K562 (cell line): ENCODE results near the gene ZBTB49. TPM values are rescaled to one million over a fixed set of nuclear protein-coding genes. Genes with fewer than 3 reads are reported as not detected.

Source experiments
- ATAC-seq: fragments of 200-7000 bp; cut with Tn5 transposase; 3 replicates; pipeline ENCODE4 v1.9.1; 2020; ENCODE audit warnings: moderate library complexity
- BruUV-seq: library from RNA; stranded (reverse); fragments of 400-500 nt; replicated peaks from 2 replicates; lab custom pipeline; 2021; lab: Mats Ljungman, UMichigan
- CTCF ChIA-PET: fragments of 300-600 bp; formaldehyde crosslinking; extraction: SDS; loops from one replicate; lab custom pipeline; 2021; ENCODE audit warnings: low intra/inter-chr PET ratio; lab: Yijun Ruan, JAX
- POLR2A ChIA-PET: fragments of 300-600, 350-650 bp; sonication (Branson Sonifier 250); formaldehyde crosslinking; extraction: SDS; loops from one replicate; lab custom pipeline; 2021; ENCODE audit warnings: antibody characterized with exemption, inconsistent platforms; lab: Yijun Ruan, JAX
- DNase-seq, 4 experiments: peaks; one replicate each; pipeline versions ENCODE4 v3.0.0 to v3.0.0-alpha.2; 2011 to 2018; ENCODE audit warnings: low spot score in 3 of 4, mixed read lengths in 3 of 4; ENCODE audit errors: extremely low read depth in 1 of 4
- FAIRE-seq: peaks from 2 replicates; lab custom pipeline; 2011; peaks lifted over from hg19 to GRCh38; lab: Jason Lieb, UNC
- H2AFZ ChIP-seq: 2 replicates; pipeline ENCODE4 v1.6.0; 2011; ENCODE audit warnings: low read depth, low read length, control low read depth, inconsistent platforms
- H3K27ac ChIP-seq: fragments of 200-600 bp; 3 replicates; pipeline ENCODE4 v1.8.0; 2011; ENCODE audit warnings: low read depth, mild to moderate bottlenecking, control low read depth, inconsistent platforms, low read length, moderate library complexity, mixed read lengths; ENCODE audit errors: extremely low read depth
- H3K27me3 ChIP-seq, 2 experiments: fragments of 300-600 bp in 1 of 2; 2 replicates in 1 of 2; 3 replicates in 1 of 2; pipeline versions ENCODE4 v1.6.0 to v1.8.0; 2011; ENCODE audit warnings: inconsistent platforms in 2 of 2, low read length in 2 of 2, mild to moderate bottlenecking in 1 of 2, mixed read lengths in 1 of 2, moderate library complexity in 1 of 2; ENCODE audit not compliant: control insufficient read depth in 2 of 2, insufficient read depth in 2 of 2
- H3K36me3 ChIP-seq: fragments of 300-600 bp; 3 replicates; pipeline ENCODE4 v1.8.0; 2011; ENCODE audit warnings: mild to moderate bottlenecking, low read length, inconsistent platforms; ENCODE audit not compliant: control insufficient read depth, insufficient read depth
- H3K4me1 ChIP-seq, 2 experiments: fragments of 200-600 bp in 1 of 2; replicated peaks in 1 of 2; 2 replicates in 1 of 2; 3 replicates in 1 of 2; pipeline versions ENCODE4 v1.5.1 to v1.8.0; 2011; ENCODE audit warnings: inconsistent platforms in 2 of 2, low read length in 2 of 2, mild to moderate bottlenecking in 1 of 2, mixed read lengths in 1 of 2, moderate library complexity in 1 of 2; ENCODE audit not compliant: control insufficient read depth in 2 of 2, insufficient read depth in 2 of 2
- H3K4me2 ChIP-seq: 2 replicates; pipeline ENCODE4 v1.6.1; 2011; ENCODE audit warnings: low read length, control low read depth, inconsistent platforms, mixed read lengths; ENCODE audit not compliant: insufficient read depth
- H3K4me3 ChIP-seq: fragments of 200-600 bp; sonication (generic), shearing (Covaris generic); 2 replicates; pipeline ENCODE4 v1.5.1; 2016; ENCODE audit warnings: control low read depth, inconsistent platforms
- H3K79me2 ChIP-seq: fragments of 200-600 bp; 3 replicates; pipeline ENCODE4 v1.8.0; 2011; ENCODE audit warnings: low read length, inconsistent platforms; ENCODE audit not compliant: control insufficient read depth, insufficient read depth
- H3K9ac ChIP-seq, 2 experiments: 2 replicates each; pipeline versions ENCODE4 v1.6.0 to v1.6.1; 2011; ENCODE audit warnings: low read depth in 2 of 2, low read length in 2 of 2, control low read depth in 1 of 2, inconsistent platforms in 1 of 2, mild to moderate bottlenecking in 1 of 2, mixed read lengths in 1 of 2; ENCODE audit not compliant: insufficient read depth in 1 of 2
- H3K9me1 ChIP-seq: one replicate; pipeline ENCODE4 v1.6.0; 2011; ENCODE audit warnings: inconsistent platforms, mild to moderate bottlenecking, low read length, moderate library complexity; ENCODE audit not compliant: control insufficient read depth, insufficient read depth
- H3K9me3 ChIP-seq: replicated peaks from 2 replicates; pipeline ENCODE4 v1.5.1; 2011; ENCODE audit warnings: low read depth, low read length, inconsistent platforms; ENCODE audit not compliant: control insufficient read depth, insufficient read depth
- H4K20me1 ChIP-seq: replicated peaks from 2 replicates; pipeline ENCODE4 v1.6.1; 2011; ENCODE audit warnings: low read length, inconsistent platforms, mixed read lengths; ENCODE audit not compliant: control insufficient read depth, insufficient read depth
- CLOCK ChIP-seq: fragments of 250-450 bp; sonication (Bioruptor Pico); IDR thresholded peaks from 2 replicates; pipeline ENCODE4 v1.4.0; 2020; ENCODE audit warnings: mild to moderate bottlenecking, moderate library complexity, borderline replicate concordance
- ETV1 ChIP-seq: fragments of 450-650 bp; conservative IDR thresholded peaks from 2 replicates; pipeline ENCODE4 v1.6.1; 2016; ENCODE audit warnings: missing genetic modification characterization, control low read depth, low read depth, missing compliant biosample characterization
- PHF20 ChIP-seq: fragments of 450-650 bp; IDR thresholded peaks from 2 replicates; pipeline ENCODE4 v1.6.1; 2018; ENCODE audit not compliant: partially characterized antibody
- PHTF2 ChIP-seq: fragments of 250-450 bp; sonication (Bioruptor Pico); IDR thresholded peaks from 2 replicates; pipeline ENCODE4 v1.5.0; 2021; ENCODE audit warnings: mild to moderate bottlenecking
- ZBTB34 ChIP-seq: fragments of 250-450 bp; sonication (Bioruptor Pico); IDR thresholded peaks from 2 replicates; pipeline ENCODE4 v1.8.0; 2021; ENCODE audit warnings: mild to moderate bottlenecking, moderate library complexity
- ZNF165 ChIP-seq: fragments of 250-450 bp; sonication (Bioruptor Pico); IDR thresholded peaks from 2 replicates; pipeline ENCODE4 v1.4.0; 2020; ENCODE audit warnings: borderline replicate concordance
- ZNF586 ChIP-seq: fragments of 450-650 bp; formaldehyde crosslinking; conservative IDR thresholded peaks from 2 replicates; pipeline ENCODE4 v1.4.0; 2020; ENCODE audit warnings: mild to moderate bottlenecking, moderate library complexity
- WGBS: fragments of 100-300 bp; shearing (Covaris generic); methylation state at CpG from one replicate; pipeline ENCODE4 v1.1.6; 2016; ENCODE audit warnings: low coverage, mixed read lengths; ENCODE audit not compliant: insufficient coverage; ENCODE audit errors: missing lambda C conversion rate; 5-methylcytosine and 5-hydroxymethylcytosine counted together
- in situ Hi-C: fragments of 300-500 bp; cut with MboI; formaldehyde crosslinking; loops from 4 replicates; pipeline ENCODE4 v1.15.0; 2018; ENCODE audit warnings: inconsistent platforms, mixed read lengths
- intact Hi-C: fragments of 100-400 bp; cut with micrococcal nuclease; formaldehyde crosslinking; loops from 2 replicates; pipeline ENCODE4 v1.14.2; 2022
- polyA plus RNA-seq, 8 experiments: library from polyadenylated mRNA; depleted of rRNA in 4 of 8; stranded (reverse) in 5 of 8; unstranded in 3 of 8; fragments of >200 nt; fragmentation: Nextera tagmentation in 2 of 8; fragmentation: Illumina TruSeq in 1 of 8; extraction: Ambion mirVana in 2 of 8; extraction: Trizol in 1 of 8; gene quantifications; 2 replicates each; pipeline versions ENCODE4 v1.2.1 to v1.2.3, GENCODE V29; 2011 to 2014; ENCODE audit warnings: inconsistent platforms in 1 of 8, missing spikeins in 1 of 8
- total RNA-seq, 7 experiments: library from RNA; depleted of rRNA in 6 of 7; stranded (reverse); fragments of >200 nt in 6 of 7; fragmentation: Illumina TruSeq in 2 of 7; extraction: Trizol in 2 of 7; gene quantifications; 2 replicates each; pipeline versions ENCODE4 v1.2.1 to v1.2.3, GENCODE V29; 2011 to 2021; ENCODE audit warnings: low replicate concordance in 1 of 7

ZBTB49 gene
- total and polyA plus RNA-seq, 9 of the 15 experiments (the other 6 are each of a cell fraction or from before 2014, with no cell fraction given): 0.49 to 8.0 (median 4.2) TPM

GRCh38 chr4:4249866-4250265 is 40.2 kb upstream of the ZBTB49 start:
- intact Hi-C loops (loop anchor here (10.0 kb wide), 1 partner anchor 185 kb away; no protein-coding TSS in a partner anchor), in situ Hi-C loops (loop anchor here (5.0 kb wide), 1 partner anchor 87 kb away; no protein-coding TSS in a partner anchor)
- Histone ChIP-seq H3K27me3 (peaks cover 9 to 10% of the 10 kb centered on the region in 2 experiments; a peak in 4 of 5 replicates), H3K4me1 (peaks cover 4 to 8% of the 10 kb centered on the region in 2 experiments; a peak in 3 of 5 replicates), H3K9me1 (no peaks in the 10 kb centered on the region), H3K9me3 (no peaks in the 10 kb centered on the region), H3K4me3 (no peak overlapping the region), H3K4me2 (no peak overlapping the region), H3K9ac (no peak overlapping the region), H4K20me1 (no peaks in the 10 kb centered on the region), H3K27ac (no peak overlapping the region), H2AFZ (no peak overlapping the region), H3K79me2 (peaks cover 16% of the 10 kb centered on the region), H3K36me3 (peaks cover 12% of the 10 kb centered on the region)
- TF ChIP-seq PHTF2 (CRISPR knock-in tag): no peak
- no peak for TF ChIP-seq CLOCK (CRISPR knock-in tag)
- no peak for TF ChIP-seq ZNF586 (CRISPR knock-in tag)
- TF ChIP-seq ETV1 (tag): no peak
- TF ChIP-seq ZBTB34 (CRISPR knock-in tag): no peak
- TF ChIP-seq PHF20: no peak
- TF ChIP-seq ZNF165 (CRISPR knock-in tag): no peak
- WGBS: 73% methylated on average over 8 of the region's 8 CpGs
- FAIRE-seq (no peak), ATAC-seq (no peak), DNase-seq (no peak)
- ChIA-PET POLR2A (no interaction called here), CTCF (no interaction called here)
- no TSS peak for BruUV-seq
